BLaER1 treated with 17β-estradiol and CSF1 and Interleukin-3, amounts not matched to agents 10 nM and 100 nM (cell line): ENCODE measurements around the gene TTLL9.

ENCODE experiments used
- H3K27ac ChIP-seq, 11 experiments: shearing (Covaris generic); formaldehyde crosslinking; 2 replicates each; pipeline ENCODE4 v1.8.1; 2022
- H3K27me3 ChIP-seq, 11 experiments: shearing (Covaris generic); formaldehyde crosslinking; 2 replicates each; pipeline ENCODE4 v1.8.1; 2022
- H3K36me3 ChIP-seq, 11 experiments: shearing (Covaris generic); formaldehyde crosslinking; 2 replicates each; pipeline ENCODE4 v1.8.1; 2022
- H3K4me1 ChIP-seq, 10 experiments: shearing (Covaris generic); formaldehyde crosslinking; 2 replicates each; pipeline ENCODE4 v1.8.1; 2022
- H3K4me2 ChIP-seq, 11 experiments: shearing (Covaris generic); formaldehyde crosslinking; 2 replicates each; pipeline ENCODE4 v1.8.1; 2022
- H3K4me3 ChIP-seq, 10 experiments: shearing (Covaris generic); formaldehyde crosslinking; 2 replicates each; pipeline ENCODE4 v1.8.1; 2022
- H3K9ac ChIP-seq, 11 experiments: shearing (Covaris generic); formaldehyde crosslinking; 2 replicates each; pipeline ENCODE4 v1.8.1; 2022
- H3K9me3 ChIP-seq, 11 experiments: shearing (Covaris generic); formaldehyde crosslinking; replicated peaks in 1 of 11; 2 replicates each; pipeline ENCODE4 v1.8.1; 2022
- H4K20me1 ChIP-seq, 11 experiments: shearing (Covaris generic); formaldehyde crosslinking; 2 replicates each; pipeline ENCODE4 v1.8.1; 2022
- Cebpa-rat ChIP-seq, 11 experiments: shearing (Covaris generic); IDR thresholded peaks; 2 replicates each; pipeline ENCODE4 v1.8.1; 2022

The TTLL9 gene

DNA sequence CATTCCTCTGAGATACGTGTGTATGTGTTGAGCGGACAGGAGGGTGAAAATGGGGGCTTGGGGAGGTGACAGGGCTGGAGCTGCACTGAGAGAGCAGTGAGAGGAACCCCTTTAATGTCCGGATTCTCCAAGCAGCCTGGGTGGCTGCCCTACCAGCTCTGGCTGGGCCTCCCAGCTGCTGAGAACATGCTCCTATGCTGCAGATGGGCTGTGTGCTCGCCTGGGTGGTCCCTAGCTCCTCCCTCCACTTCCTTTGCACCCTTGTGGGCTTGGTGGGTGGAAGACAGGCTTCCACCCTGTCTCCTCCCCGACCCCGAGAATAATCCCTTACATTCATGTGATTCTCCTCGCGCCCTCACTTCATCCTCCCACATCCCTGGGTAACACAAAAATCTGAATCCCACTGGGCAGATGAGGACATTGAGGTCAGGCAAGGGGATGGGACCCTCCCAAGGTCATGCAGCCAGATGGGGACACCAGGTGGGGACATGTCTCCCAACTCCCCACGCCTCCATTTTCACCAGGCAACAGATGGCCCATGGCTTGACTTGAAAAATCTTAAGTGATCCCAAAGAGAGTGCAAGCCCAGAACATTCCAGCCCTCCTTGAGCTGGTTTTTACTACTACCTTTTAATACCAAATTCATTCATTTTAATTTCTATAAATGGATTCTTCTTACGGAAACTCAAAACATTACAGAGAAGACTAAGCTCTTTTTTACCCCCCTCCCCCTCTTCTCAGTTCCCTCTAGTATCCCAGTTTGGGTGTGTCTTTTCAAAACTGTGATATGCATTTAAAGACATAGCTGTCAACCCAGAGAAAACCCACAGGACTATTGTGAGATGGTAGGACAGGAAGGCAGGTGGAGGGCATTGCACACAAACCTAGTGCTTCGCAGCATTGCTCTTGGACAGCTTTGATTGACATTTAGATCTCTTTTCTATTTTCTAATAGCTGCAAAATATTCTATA lies 86.4 kb downstream of the TTLL9 start:
- TF ChIP-seq Cebpa-rat (IDR thresholded peaks at IDR 0.05), result no peak
- Histone ChIP-seq H3K9me3 (no peaks in the 10 kb centered on the region), H3K27ac (no peak overlapping the region), H3K9ac (peak overlapping the region in 5 of 11 experiments; percentile 6 to 45 (median 15); a peak in 5 of 22 replicates), H3K4me1 (peaks cover 12 to 23% (median 18%) of the 10 kb centered on the region in 10 experiments), H3K4me2 (peak overlapping the region; percentile 53 to 76 (median 63)), H3K36me3 (no peaks in the 10 kb centered on the region), H3K27me3 (no peaks in the 10 kb centered on the region), H4K20me1 (no peaks in the 10 kb centered on the region), H3K4me3 (no peak overlapping the region)

DNA sequence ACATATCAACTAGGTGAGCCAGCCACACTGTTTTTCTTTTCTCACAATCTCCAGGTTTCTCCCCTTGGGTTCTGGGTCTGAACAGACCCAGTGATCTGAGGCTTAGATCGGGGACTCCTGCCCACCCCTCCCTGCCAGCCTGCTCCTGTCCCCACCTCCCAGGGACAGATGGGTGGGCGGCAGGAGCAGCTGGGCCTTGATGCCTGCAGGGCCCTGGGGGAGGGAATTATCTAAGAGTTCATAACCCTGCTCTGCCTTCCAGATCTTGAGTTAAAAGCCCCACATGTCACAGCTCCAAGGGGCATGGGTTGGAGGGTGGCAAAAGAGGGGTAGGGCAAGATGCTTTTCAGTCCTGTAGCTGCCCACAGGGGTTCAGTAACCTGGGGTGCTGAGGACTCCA lies 92.3 kb downstream of the TTLL9 start:
- H3K9ac ChIP-seq, result no peak overlapping the region
- no peak for TF ChIP-seq Cebpa-rat (IDR thresholded peaks at IDR 0.05)
- H3K4me2 ChIP-seq, result no peak overlapping the region
- no peak overlapping the region for H3K4me3 ChIP-seq
- H4K20me1 ChIP-seq, result peaks cover 0 to 10% (median 0%) of the 10 kb centered on the region in 11 experiments; a peak in 2 of 22 replicates
- no peaks in the 10 kb centered on the region for H3K9me3 ChIP-seq
- H3K36me3 ChIP-seq, result no peaks in the 10 kb centered on the region
- H3K27me3 ChIP-seq, result peaks cover 11 to 28% (median 18%) of the 10 kb centered on the region in 11 experiments; a peak in 21 of 22 replicates
- H3K4me1 ChIP-seq, result peaks cover 0 to 10% (median 4%) of the 10 kb centered on the region in 10 experiments; a peak in 10 of 20 replicates
- no peak overlapping the region for H3K27ac ChIP-seq

DNA sequence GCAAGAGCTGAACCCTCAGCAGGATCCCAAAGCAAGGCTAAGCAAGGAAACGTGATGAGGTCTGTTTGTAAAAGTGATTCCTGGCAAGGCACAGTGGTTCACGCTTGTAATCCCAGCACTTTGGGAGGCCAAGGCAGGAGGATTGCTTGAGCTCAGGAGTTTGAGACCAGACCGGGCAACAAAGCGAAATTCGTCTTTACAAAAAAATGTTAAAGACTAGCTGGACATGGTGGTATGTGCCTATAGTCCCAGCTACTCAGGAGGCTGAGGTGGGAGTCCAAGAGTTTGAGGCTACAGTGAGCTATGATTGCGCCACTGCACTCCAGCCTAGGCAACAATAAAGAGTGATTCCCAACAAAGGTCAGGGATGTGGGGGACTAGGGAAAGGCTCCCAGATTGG lies 93.5 kb downstream of the TTLL9 start:
- peaks cover 0 to 14% (median 0%) of the 10 kb centered on the region in 11 experiments; a peak in 6 of 22 replicates for H4K20me1 ChIP-seq
- no peak overlapping the region for H3K4me3 ChIP-seq
- peaks cover 16 to 35% (median 25%) of the 10 kb centered on the region in 11 experiments for H3K27me3 ChIP-seq
- peaks cover 5 to 20% (median 12%) of the 10 kb centered on the region in 10 experiments; a peak in 17 of 20 replicates for H3K4me1 ChIP-seq
- H3K9me3 ChIP-seq, result no peaks in the 10 kb centered on the region
- 0 out of 22 replicates have a peak, but pooled peaks of 1 of the 11 experiments have one; percentile 9 for TF ChIP-seq Cebpa-rat (IDR thresholded peaks at IDR 0.05)
- no peak overlapping the region for H3K9ac ChIP-seq
- no peak overlapping the region for H3K4me2 ChIP-seq
- H3K36me3 ChIP-seq, result no peaks in the 10 kb centered on the region
- H3K27ac ChIP-seq, result no peak overlapping the region

DNA sequence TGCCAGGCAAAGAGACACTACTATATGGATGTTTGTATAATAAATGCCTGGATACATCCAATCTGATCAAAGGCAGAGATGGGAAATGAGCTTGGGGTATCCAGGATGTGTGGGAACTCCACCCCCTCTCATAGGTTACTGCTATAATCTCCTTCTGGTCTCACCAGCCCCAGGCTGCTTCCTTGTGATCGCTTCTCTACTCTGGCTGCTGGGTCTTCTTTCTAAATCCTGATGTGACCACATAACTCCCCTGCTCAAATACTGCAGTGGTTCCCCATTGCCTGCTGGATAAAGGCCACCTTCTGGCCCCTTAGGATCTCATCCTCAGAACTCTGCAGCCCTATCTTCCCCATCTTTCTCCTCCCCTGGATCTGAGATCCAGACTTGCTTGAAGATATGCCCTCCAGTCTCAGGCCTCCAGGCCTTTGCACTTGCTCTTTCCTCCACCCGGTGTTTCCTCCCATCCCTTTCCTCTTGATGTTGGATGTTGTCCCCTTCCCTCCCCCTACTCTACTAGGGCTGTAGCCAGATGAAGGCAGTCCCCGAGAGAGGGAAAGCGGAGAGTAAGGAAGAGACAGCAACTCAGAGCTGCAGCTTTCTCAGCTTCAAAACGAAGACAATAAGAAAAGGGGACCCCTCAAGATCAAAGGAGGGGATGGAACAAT lies 96.7 kb downstream of the TTLL9 start:
- no peaks in the 10 kb centered on the region for H3K9me3 ChIP-seq
- peaks cover 16 to 37% (median 27%) of the 10 kb centered on the region in 11 experiments for H3K27me3 ChIP-seq
- peaks cover 0 to 18% (median 0%) of the 10 kb centered on the region in 11 experiments; a peak in 6 of 22 replicates for H4K20me1 ChIP-seq
- H3K4me1 ChIP-seq, result peaks cover 16 to 47% (median 39%) of the 10 kb centered on the region in 10 experiments
- no peak for TF ChIP-seq Cebpa-rat (IDR thresholded peaks at IDR 0.05)
- no peaks in the 10 kb centered on the region for H3K36me3 ChIP-seq
- no peak overlapping the region for H3K27ac ChIP-seq
- H3K4me3 ChIP-seq, result peak overlapping the region in 1 of 10 experiments; percentile 76; a peak in 2 of 20 replicates
- H3K4me2 ChIP-seq, result peak overlapping the region in 7 of 11 experiments; percentile 17 to 97 (median 34); a peak in 9 of 22 replicates
- no peak overlapping the region for H3K9ac ChIP-seq

DNA sequence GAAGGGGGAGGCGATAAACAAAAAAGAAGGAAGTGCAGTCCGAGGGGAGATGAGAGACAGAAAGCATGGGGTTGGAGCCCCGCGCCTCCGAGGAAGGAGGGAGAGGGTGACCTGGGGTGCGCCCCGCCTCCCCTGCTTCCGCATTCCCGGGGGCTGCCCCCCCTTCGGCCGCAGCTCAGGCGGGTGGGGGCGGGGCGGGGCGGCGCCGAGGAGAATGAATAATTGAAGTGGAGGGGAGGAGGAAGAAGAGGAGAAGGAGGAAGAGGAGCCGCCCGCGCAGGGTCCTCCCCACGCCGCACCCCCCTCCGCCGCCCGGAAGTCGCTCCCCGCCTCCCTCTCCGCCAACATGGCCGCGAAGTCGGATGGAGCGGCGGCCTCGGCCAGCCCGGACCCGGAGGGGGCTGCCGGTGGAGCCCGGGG lies 97.4 kb downstream of the TTLL9 start, which contains the start of gene XKR7:
Gene XKR7, plus strand, starts transcription at position 322 of the 420 bp plus-strand sequence. Its CDS starts 25 bp downstream, at position 347.
- H3K9me3 ChIP-seq, result no peaks in the 10 kb centered on the region
- H3K4me3 ChIP-seq, result peak within 1 kb of the TSS; percentile 58 to 76 (median 65)
- no peak for TF ChIP-seq Cebpa-rat (IDR thresholded peaks at IDR 0.05)
- H4K20me1 ChIP-seq, result peaks cover 0 to 18% (median 0%) of the 10 kb centered on the region in 11 experiments; a peak in 6 of 22 replicates
- 0 out of 22 replicates have a peak within 1 kb of the TSS, but pooled peaks of 1 of the 11 experiments have one; percentile 14 for H3K9ac ChIP-seq
- peak within 1 kb of the TSS; percentile 92 to 100 (median 98) for H3K4me2 ChIP-seq
- peaks cover 19 to 54% (median 46%) of the 10 kb centered on the region in 10 experiments for H3K4me1 ChIP-seq
- no peak within 1 kb of the TSS for H3K27ac ChIP-seq
- H3K36me3 ChIP-seq, result no peaks in the 10 kb centered on the region
- H3K27me3 ChIP-seq, result peaks cover 16 to 37% (median 27%) of the 10 kb centered on the region in 11 experiments

DNA sequence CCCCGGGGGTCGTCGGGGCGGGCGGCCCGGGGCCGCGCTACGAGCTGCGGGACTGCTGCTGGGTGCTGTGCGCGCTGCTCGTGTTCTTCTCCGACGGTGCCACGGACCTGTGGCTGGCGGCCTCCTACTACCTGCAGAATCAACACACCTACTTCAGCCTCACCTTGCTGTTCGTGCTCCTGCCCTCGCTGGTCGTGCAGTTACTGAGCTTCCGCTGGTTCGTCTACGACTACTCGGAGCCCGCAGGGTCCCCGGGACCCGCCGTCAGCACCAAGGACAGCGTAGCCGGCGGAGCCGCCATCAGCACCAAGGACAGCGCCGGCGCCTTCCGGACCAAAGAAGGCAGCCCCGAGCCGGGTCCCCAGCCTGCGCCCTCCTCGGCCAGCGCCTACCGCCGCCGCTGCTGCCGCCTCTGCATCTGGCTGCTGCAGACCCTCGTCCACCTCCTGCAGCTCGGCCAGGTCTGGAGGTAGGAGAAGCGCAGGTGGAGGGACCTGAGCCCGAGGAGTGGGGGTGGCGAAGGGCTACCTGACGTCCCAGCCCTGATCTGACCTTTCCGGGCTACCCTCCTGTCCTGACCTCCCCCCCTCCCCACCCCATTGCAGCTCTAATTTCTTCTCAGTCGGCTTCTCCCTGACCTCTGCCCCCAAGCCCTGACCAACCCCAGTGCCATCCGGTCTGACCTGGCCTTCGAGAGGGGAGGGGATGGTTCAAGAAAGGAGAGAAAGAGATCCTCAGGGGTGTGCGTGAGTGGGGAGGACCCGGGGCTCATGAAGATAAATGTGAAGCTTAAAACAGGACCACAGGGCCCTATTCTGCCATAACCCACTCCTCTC lies 98.1 kb downstream of the TTLL9 start:
- H3K9me3 ChIP-seq, result no peaks in the 10 kb centered on the region
- peak overlapping the region; percentile 58 to 76 (median 65) for H3K4me3 ChIP-seq
- peaks cover 19 to 60% (median 53%) of the 10 kb centered on the region in 10 experiments for H3K4me1 ChIP-seq
- H3K36me3 ChIP-seq, result no peaks in the 10 kb centered on the region
- no peak for TF ChIP-seq Cebpa-rat (IDR thresholded peaks at IDR 0.05)
- 0 out of 22 replicates have a peak overlapping the region, but pooled peaks of 1 of the 11 experiments have one; percentile 14 for H3K9ac ChIP-seq
- peaks cover 0 to 20% (median 0%) of the 10 kb centered on the region in 11 experiments; a peak in 6 of 22 replicates for H4K20me1 ChIP-seq
- no peak overlapping the region for H3K27ac ChIP-seq
- H3K4me2 ChIP-seq, result peak overlapping the region; percentile 92 to 100 (median 98)
- H3K27me3 ChIP-seq, result peaks cover 16 to 37% (median 27%) of the 10 kb centered on the region in 11 experiments

DNA sequence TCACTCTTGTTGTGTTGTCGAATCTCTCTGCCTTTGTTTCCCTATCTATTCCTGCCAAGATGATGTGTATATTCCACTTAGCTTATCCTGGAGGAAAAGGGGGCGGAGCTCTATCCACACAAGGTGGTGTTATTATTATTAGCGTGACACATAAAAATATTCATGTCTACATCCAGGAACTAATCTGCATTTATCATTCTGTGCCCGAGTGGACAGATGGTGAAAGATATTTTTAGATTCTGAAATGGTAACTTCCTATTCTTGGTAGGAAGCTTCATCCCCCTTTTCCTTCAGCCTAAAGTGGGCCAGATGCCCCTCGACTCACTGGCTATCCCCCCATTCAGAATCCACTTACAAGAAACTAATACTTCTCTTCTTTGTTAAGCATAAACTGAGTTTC lies 99.6 kb downstream of the TTLL9 start:
- Histone ChIP-seq H4K20me1 (peaks cover 0 to 21% (median 0%) of the 10 kb centered on the region in 11 experiments; a peak in 7 of 22 replicates), H3K4me1 (peaks cover 23 to 75% (median 67%) of the 10 kb centered on the region in 10 experiments), H3K9me3 (no peaks in the 10 kb centered on the region), H3K4me3 (no peak overlapping the region), H3K27me3 (peaks cover 16 to 34% (median 27%) of the 10 kb centered on the region in 11 experiments), H3K36me3 (no peaks in the 10 kb centered on the region), H3K4me2 (peak overlapping the region in 10 of 11 experiments; percentile 13 to 99 (median 66); a peak in 16 of 22 replicates), H3K27ac (no peak overlapping the region), H3K9ac (no peak overlapping the region)
- no peak for TF ChIP-seq Cebpa-rat (IDR thresholded peaks at IDR 0.05)
